WTC11 (cell line): ENCODE data around the gene ZCCHC7. TPM values are rescaled to one million over a fixed set of nuclear protein-coding genes. Genes with fewer than 3 reads are reported as not detected.
A peak's percentile ranks its signal among the peaks of the same experiment; 100 is the strongest.
"Not testable (repeated sequence)": the region's sequence is repeated elsewhere in the genome, so short reads cannot be mapped to it uniquely, and the experiment has no call there.

ENCODE experiments used
- ATAC-seq: fragments of 200-7000 bp; cut with Tn5 transposase; 2 replicates; pipeline ENCODE4 v1.10.0; 2021; ENCODE audit warnings: mild to moderate bottlenecking, moderate library complexity
- CTCF ChIA-PET: fragments of 300-600 bp; sonication (Branson Sonifier 250); formaldehyde crosslinking; loops from one replicate; lab custom pipeline; 2021; ENCODE audit warnings: antibody characterized with exemption; lab: Charles Lee
- POLR2A ChIA-PET: fragments of 350-600 bp; sonication (Branson Sonifier 250); formaldehyde crosslinking; loops from one replicate; lab custom pipeline; 2021; ENCODE audit warnings: antibody characterized with exemption; lab: Charles Lee
- DNase-seq: peaks from one replicate; pipeline ENCODE4 v3.0.0; 2021; ENCODE audit warnings: low spot score
- H3K27ac Mint-ChIP-seq: 2 replicates; pipeline ENCODE4 v1.8.0; 2021; ENCODE audit warnings: mixed read lengths
- H3K27me3 Mint-ChIP-seq: 2 replicates; pipeline ENCODE4 v1.8.0; 2021; ENCODE audit warnings: low read depth, mild to moderate bottlenecking, moderate library complexity, mixed read lengths
- H3K36me3 Mint-ChIP-seq: 2 replicates; pipeline ENCODE4 v1.8.0; 2021; ENCODE audit warnings: mixed read lengths
- H3K4me1 Mint-ChIP-seq: 2 replicates; pipeline ENCODE4 v1.8.0; 2022; ENCODE audit warnings: mixed read lengths
- H3K4me3 Mint-ChIP-seq: 2 replicates; pipeline ENCODE4 v1.8.0; 2021; ENCODE audit warnings: mild to moderate bottlenecking, moderate library complexity, mixed read lengths
- H3K9me3 Mint-ChIP-seq: 2 replicates; pipeline ENCODE4 v1.8.0; 2021; ENCODE audit warnings: mixed read lengths
- CREM ChIP-seq: sonication (generic); formaldehyde crosslinking; IDR thresholded peaks from 2 replicates; pipeline ENCODE4 v1.8.1; 2022; ENCODE audit warnings: mild to moderate bottlenecking, missing genetic modification reagents, moderate library complexity
- ELF4 ChIP-seq: sonication (generic); formaldehyde crosslinking; IDR thresholded peaks from 2 replicates; pipeline ENCODE4 v1.8.1; 2022; ENCODE audit warnings: low read depth, mild to moderate bottlenecking, moderate library complexity, missing genetic modification reagents
- FOXJ3 ChIP-seq: sonication (generic); formaldehyde crosslinking; IDR thresholded peaks from 2 replicates; pipeline ENCODE4 v1.9.0; 2021; ENCODE audit warnings: missing genetic modification reagents, mild to moderate bottlenecking, borderline replicate concordance
- FOXP1 ChIP-seq: sonication (generic); formaldehyde crosslinking; IDR thresholded peaks from 2 replicates; pipeline ENCODE4 v1.8.0; 2022; ENCODE audit warnings: missing genetic modification reagents, mild to moderate bottlenecking, moderate library complexity, borderline replicate concordance
- GRHL2 ChIP-seq: fragments of 250-450 bp; sonication (Bioruptor Pico); IDR thresholded peaks from 2 replicates; pipeline ENCODE4 v1.8.0; 2022; ENCODE audit warnings: mild to moderate bottlenecking, moderate library complexity; ENCODE audit not compliant: insufficient replicate concordance, severe bottlenecking
- HMGA2 ChIP-seq: fragments of 250-450 bp; sonication (Bioruptor Pico); IDR thresholded peaks from 2 replicates; pipeline ENCODE4 v1.4.0; 2021; ENCODE audit warnings: mild to moderate bottlenecking, moderate library complexity
- JUN ChIP-seq: sonication (generic); formaldehyde crosslinking; IDR thresholded peaks from 2 replicates; pipeline ENCODE4 v1.8.0; 2023; ENCODE audit warnings: mild to moderate bottlenecking, missing genetic modification reagents
- MXD4 ChIP-seq: fragments of 250-450 bp; sonication (Bioruptor Pico); IDR thresholded peaks from 2 replicates; pipeline ENCODE4 v1.8.0; 2021; ENCODE audit warnings: mild to moderate bottlenecking, moderate library complexity, borderline replicate concordance
- NFATC4 ChIP-seq: fragments of 250-450 bp; sonication (Bioruptor Pico); IDR thresholded peaks from 2 replicates; pipeline ENCODE4 v1.9.0; 2021; ENCODE audit warnings: mild to moderate bottlenecking
- NR1H2 ChIP-seq: sonication (generic); formaldehyde crosslinking; IDR thresholded peaks from 2 replicates; pipeline ENCODE4 v1.9.0; 2021; ENCODE audit warnings: mild to moderate bottlenecking, moderate library complexity, missing genetic modification reagents
- NR3C1 ChIP-seq: sonication (generic); formaldehyde crosslinking; conservative IDR thresholded peaks from 2 replicates; pipeline ENCODE4 v1.8.1; 2023; ENCODE audit warnings: low read depth, mild to moderate bottlenecking, missing genetic modification reagents
- OVOL2 ChIP-seq: fragments of 250-450 bp; sonication (Bioruptor Pico); IDR thresholded peaks from 2 replicates; pipeline ENCODE4 v1.9.0; 2021; ENCODE audit warnings: mild to moderate bottlenecking, borderline replicate concordance
- RORB ChIP-seq: fragments of 250-450 bp; sonication (Bioruptor Pico); IDR thresholded peaks from 2 replicates; pipeline ENCODE4 v1.9.0; 2021; ENCODE audit warnings: mild to moderate bottlenecking
- ZNF232 ChIP-seq: sonication (generic); formaldehyde crosslinking; IDR thresholded peaks from 2 replicates; pipeline ENCODE4 v1.8.0; 2022; ENCODE audit warnings: mild to moderate bottlenecking, missing genetic modification reagents
- total RNA-seq: library from RNA; stranded (reverse); gene quantifications from 3 replicates; pipeline ENCODE4 v1.2.3, GENCODE V29; 2021
- TF ChIP-seq, protein P1 (sequence below): sonication (generic); formaldehyde crosslinking; IDR thresholded peaks from 2 replicates; pipeline ENCODE4 v1.8.1; 2022; ENCODE audit warnings: mild to moderate bottlenecking, missing genetic modification reagents, moderate library complexity, borderline replicate concordance
- TF ChIP-seq, protein P2 (sequence below): fragments of 250-450 bp; sonication (Bioruptor Pico); IDR thresholded peaks from 2 replicates; pipeline ENCODE4 v1.9.0; 2021; ENCODE audit warnings: mild to moderate bottlenecking
- TF ChIP-seq, protein P3 (sequence below): sonication (generic); formaldehyde crosslinking; IDR thresholded peaks from 2 replicates; pipeline ENCODE4 v1.8.0; 2022; ENCODE audit warnings: mild to moderate bottlenecking, missing genetic modification reagents
- TF ChIP-seq, protein P4 (sequence below): sonication (generic); formaldehyde crosslinking; IDR thresholded peaks from 2 replicates; pipeline ENCODE4 v1.8.0; 2022; ENCODE audit warnings: missing genetic modification reagents
- TF ChIP-seq, protein P5 (sequence below): fragments of 250-450 bp; sonication (Bioruptor Pico); IDR thresholded peaks from 2 replicates; pipeline ENCODE4 v1.9.0; 2021; ENCODE audit warnings: mild to moderate bottlenecking
- TF ChIP-seq, protein P6 (sequence below): fragments of 250-450 bp; sonication (Bioruptor Pico); IDR thresholded peaks from 2 replicates; pipeline ENCODE4 v2.1.2; 2022; ENCODE audit warnings: mild to moderate bottlenecking, moderate library complexity

Gene ZCCHC7
- total RNA-seq, 1 experiment from 2014 or later: 30.1 TPM

DNA sequence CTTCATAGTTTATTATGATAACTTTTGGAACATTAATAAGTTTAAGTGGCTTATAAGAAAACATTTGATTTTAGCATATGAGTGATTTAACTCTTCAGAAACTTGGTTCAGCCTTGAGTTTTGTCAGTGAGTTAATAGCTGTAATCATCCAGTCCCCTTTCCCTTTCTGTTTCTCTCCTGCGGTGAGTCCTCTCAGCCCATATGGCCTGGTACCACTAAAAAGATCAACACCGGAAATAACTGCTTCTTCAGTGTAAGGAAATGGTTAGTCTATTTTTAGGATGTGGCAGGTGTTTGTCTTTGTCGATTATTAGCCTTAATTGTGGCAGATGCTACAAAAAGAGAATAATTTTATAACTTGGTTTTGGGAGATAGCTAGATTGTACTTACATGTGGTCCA lies 181.9 kb downstream of the ZCCHC7 start:
- CTCF ChIA-PET: no interaction called here
- Mint-ChIP-seq H3K27ac (no peak overlapping the region), H3K9me3 (no peaks in the 10 kb centered on the region), H3K27me3 (no peaks in the 10 kb centered on the region), H3K4me3 (no peak overlapping the region), H3K4me1 (peaks cover 5% of the 10 kb centered on the region; the same call in 1 of the 2 replicates), H3K36me3 (peaks cover 3% of the 10 kb centered on the region; the same call in 1 of the 2 replicates)
- ATAC-seq (no peak), DNase-seq (no peak)
- no peak for TF ChIP-seq NR3C1
- no peak for TF ChIP-seq NFATC4
- POLR2A ChIA-PET: no interaction called here

DNA sequence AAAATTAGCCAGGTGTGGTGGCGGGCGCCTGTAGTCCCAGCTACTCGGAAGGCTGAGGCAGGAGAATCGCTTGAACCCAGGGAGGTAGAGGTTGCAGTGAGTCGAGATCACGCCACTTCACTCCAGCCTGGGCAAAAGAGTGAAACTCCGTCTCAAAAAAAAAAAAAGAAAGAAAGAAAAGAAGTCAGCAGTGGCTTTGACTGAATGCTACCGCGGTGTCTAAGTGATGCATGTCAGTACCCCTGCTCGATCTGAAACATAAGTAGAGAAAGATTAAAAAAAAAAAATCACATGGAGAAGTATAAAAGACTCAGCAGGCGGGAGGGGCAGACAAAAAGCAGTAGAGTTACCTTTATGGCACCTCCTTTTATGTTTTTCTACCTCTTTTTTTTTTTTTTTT lies 182.9 kb downstream of the ZCCHC7 start:
- not testable (repeated sequence) for ATAC-seq, DNase-seq, H3K27me3 Mint-ChIP-seq, H3K4me1 Mint-ChIP-seq, H3K36me3 Mint-ChIP-seq, H3K4me3 Mint-ChIP-seq, H3K27ac Mint-ChIP-seq, H3K9me3 Mint-ChIP-seq
- ChIA-PET CTCF (interaction anchor here (0.6 to 2.0 kb wide), 2 partner anchors 29 to 108 kb away, joined by 3 to 5 read pairs; no protein-coding TSS in a partner anchor), POLR2A (interaction anchor here (0.5 kb wide), 1 partner anchor 276 kb away, joined by 5 read pairs; no protein-coding TSS in a partner anchor)

DNA sequence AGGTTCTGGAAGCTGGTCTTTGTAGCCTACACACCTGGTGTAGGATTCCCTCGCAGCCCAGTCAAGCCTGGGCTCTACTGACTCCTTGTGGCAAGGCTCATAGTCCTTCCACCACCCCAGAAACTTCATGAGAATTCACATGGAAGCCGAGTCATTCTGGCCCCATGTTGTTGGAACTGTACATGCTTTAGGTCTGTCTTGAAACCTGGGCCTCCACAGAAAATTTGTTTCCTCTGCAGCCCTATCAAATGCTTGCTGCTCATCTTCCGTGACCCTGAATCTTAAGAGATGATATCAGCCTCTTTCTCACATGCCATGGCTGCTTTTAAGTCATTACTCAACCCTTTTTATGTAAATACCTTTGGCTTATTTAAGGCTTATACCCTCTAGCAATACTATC lies 188.8 kb downstream of the ZCCHC7 start:
- Mint-ChIP-seq H3K9me3 (no peaks in the 10 kb centered on the region), H3K4me3 (no peak overlapping the region), H3K27ac (no peak overlapping the region), H3K36me3 (peaks cover 3% of the 10 kb centered on the region; the same call in 1 of the 2 replicates), H3K27me3 (no peaks in the 10 kb centered on the region), H3K4me1 (no peaks in the 10 kb centered on the region)
- peak; percentile 91 for ATAC-seq
- CTCF ChIA-PET: interaction anchor here (0.6 to 1.5 kb wide), 7 partner anchors 15 to 398 kb away, joined by 3 to 6 read pairs (median 3); no protein-coding TSS in a partner anchor
- POLR2A ChIA-PET: no interaction called here
- peak; percentile 40 for DNase-seq
- TF ChIP-seq, protein P1, sequence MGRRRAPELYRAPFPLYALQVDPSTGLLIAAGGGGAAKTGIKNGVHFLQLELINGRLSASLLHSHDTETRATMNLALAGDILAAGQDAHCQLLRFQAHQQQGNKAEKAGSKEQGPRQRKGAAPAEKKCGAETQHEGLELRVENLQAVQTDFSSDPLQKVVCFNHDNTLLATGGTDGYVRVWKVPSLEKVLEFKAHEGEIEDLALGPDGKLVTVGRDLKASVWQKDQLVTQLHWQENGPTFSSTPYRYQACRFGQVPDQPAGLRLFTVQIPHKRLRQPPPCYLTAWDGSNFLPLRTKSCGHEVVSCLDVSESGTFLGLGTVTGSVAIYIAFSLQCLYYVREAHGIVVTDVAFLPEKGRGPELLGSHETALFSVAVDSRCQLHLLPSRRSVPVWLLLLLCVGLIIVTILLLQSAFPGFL: no peak
- TF ChIP-seq JUN (CRISPR knock-in tag): no peak
- TF ChIP-seq FOXJ3: no peak
- TF ChIP-seq, protein P2, sequence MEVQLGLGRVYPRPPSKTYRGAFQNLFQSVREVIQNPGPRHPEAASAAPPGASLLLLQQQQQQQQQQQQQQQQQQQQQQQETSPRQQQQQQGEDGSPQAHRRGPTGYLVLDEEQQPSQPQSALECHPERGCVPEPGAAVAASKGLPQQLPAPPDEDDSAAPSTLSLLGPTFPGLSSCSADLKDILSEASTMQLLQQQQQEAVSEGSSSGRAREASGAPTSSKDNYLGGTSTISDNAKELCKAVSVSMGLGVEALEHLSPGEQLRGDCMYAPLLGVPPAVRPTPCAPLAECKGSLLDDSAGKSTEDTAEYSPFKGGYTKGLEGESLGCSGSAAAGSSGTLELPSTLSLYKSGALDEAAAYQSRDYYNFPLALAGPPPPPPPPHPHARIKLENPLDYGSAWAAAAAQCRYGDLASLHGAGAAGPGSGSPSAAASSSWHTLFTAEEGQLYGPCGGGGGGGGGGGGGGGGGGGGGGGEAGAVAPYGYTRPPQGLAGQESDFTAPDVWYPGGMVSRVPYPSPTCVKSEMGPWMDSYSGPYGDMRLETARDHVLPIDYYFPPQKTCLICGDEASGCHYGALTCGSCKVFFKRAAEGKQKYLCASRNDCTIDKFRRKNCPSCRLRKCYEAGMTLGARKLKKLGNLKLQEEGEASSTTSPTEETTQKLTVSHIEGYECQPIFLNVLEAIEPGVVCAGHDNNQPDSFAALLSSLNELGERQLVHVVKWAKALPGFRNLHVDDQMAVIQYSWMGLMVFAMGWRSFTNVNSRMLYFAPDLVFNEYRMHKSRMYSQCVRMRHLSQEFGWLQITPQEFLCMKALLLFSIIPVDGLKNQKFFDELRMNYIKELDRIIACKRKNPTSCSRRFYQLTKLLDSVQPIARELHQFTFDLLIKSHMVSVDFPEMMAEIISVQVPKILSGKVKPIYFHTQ (CRISPR knock-in tag): no peak
- no peak for TF ChIP-seq HMGA2 (CRISPR knock-in tag)
- no peak for TF ChIP-seq OVOL2
- TF ChIP-seq MXD4: no peak
- no peak for TF ChIP-seq NR1H2 (CRISPR knock-in tag)
- TF ChIP-seq, protein P3, sequence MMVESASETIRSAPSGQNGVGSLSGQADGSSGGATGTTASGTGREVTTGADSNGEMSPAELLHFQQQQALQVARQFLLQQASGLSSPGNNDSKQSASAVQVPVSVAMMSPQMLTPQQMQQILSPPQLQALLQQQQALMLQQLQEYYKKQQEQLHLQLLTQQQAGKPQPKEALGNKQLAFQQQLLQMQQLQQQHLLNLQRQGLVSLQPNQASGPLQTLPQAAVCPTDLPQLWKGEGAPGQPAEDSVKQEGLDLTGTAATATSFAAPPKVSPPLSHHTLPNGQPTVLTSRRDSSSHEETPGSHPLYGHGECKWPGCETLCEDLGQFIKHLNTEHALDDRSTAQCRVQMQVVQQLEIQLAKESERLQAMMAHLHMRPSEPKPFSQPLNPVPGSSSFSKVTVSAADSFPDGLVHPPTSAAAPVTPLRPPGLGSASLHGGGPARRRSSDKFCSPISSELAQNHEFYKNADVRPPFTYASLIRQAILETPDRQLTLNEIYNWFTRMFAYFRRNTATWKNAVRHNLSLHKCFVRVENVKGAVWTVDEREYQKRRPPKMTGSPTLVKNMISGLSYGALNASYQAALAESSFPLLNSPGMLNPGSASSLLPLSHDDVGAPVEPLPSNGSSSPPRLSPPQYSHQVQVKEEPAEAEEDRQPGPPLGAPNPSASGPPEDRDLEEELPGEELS (CRISPR knock-in tag): no peak
- no peak for TF ChIP-seq ELF4 (CRISPR knock-in tag)
- TF ChIP-seq, protein P4, sequence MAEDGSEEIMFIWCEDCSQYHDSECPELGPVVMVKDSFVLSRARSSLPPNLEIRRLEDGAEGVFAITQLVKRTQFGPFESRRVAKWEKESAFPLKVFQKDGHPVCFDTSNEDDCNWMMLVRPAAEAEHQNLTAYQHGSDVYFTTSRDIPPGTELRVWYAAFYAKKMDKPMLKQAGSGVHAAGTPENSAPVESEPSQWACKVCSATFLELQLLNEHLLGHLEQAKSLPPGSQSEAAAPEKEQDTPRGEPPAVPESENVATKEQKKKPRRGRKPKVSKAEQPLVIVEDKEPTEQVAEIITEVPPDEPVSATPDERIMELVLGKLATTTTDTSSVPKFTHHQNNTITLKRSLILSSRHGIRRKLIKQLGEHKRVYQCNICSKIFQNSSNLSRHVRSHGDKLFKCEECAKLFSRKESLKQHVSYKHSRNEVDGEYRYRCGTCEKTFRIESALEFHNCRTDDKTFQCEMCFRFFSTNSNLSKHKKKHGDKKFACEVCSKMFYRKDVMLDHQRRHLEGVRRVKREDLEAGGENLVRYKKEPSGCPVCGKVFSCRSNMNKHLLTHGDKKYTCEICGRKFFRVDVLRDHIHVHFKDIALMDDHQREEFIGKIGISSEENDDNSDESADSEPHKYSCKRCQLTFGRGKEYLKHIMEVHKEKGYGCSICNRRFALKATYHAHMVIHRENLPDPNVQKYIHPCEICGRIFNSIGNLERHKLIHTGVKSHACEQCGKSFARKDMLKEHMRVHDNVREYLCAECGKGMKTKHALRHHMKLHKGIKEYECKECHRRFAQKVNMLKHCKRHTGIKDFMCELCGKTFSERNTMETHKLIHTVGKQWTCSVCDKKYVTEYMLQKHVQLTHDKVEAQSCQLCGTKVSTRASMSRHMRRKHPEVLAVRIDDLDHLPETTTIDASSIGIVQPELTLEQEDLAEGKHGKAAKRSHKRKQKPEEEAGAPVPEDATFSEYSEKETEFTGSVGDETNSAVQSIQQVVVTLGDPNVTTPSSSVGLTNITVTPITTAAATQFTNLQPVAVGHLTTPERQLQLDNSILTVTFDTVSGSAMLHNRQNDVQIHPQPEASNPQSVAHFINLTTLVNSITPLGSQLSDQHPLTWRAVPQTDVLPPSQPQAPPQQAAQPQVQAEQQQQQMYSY: no peak
- TF ChIP-seq CREM: no peak
- TF ChIP-seq RORB (CRISPR knock-in tag): no peak
- TF ChIP-seq, protein P5, sequence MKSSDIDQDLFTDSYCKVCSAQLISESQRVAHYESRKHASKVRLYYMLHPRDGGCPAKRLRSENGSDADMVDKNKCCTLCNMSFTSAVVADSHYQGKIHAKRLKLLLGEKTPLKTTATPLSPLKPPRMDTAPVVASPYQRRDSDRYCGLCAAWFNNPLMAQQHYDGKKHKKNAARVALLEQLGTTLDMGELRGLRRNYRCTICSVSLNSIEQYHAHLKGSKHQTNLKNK (CRISPR knock-in tag): no peak
- TF ChIP-seq, protein P6, sequence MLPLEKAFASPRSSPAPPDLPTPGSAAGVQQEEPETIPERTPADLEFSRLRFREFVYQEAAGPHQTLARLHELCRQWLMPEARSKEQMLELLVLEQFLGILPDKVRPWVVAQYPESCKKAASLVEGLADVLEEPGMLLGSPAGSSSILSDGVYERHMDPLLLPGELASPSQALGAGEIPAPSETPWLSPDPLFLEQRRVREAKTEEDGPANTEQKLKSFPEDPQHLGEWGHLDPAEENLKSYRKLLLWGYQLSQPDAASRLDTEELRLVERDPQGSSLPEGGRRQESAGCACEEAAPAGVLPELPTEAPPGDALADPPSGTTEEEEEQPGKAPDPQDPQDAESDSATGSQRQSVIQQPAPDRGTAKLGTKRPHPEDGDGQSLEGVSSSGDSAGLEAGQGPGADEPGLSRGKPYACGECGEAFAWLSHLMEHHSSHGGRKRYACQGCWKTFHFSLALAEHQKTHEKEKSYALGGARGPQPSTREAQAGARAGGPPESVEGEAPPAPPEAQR (CRISPR knock-in tag): no peak
- TF ChIP-seq ZNF232 (CRISPR knock-in tag): no peak
- no peak for TF ChIP-seq FOXP1 (CRISPR knock-in tag)
- no peak for TF ChIP-seq GRHL2 (CRISPR knock-in tag)
